ENCODE measurements around the gene ITGB5. TPM values are rescaled to one million over a fixed set of nuclear protein-coding genes. Genes with fewer than 3 reads are reported as not detected.
"Not testable (repeated sequence)": the region's sequence is repeated elsewhere in the genome, so short reads cannot be mapped to it uniquely, and the experiment has no call there.

ITGB5 gene
- total RNA-seq, 2 donors from 2014 or later, result 93.0 to 103 TPM

- DNase-seq (no peak), ATAC-seq (no peak)
- intact Hi-C loops (cut with DNase I, micrococcal nuclease), result no loop called here
These were observed 119.5 kb downstream of the ITGB5 start for GRCh38 chr3:124767691-124768090.

- DNase-seq, result no peak
- intact Hi-C loops (cut with DNase I, micrococcal nuclease), result no loop called here
- ATAC-seq, result no peak
These were observed 119.9 kb downstream of the ITGB5 start for GRCh38 chr3:124767264-124767663.

- intact Hi-C loops (cut with DNase I, micrococcal nuclease), result no loop called here
- ATAC-seq, result no peak
- DNase-seq, result no peak
These were observed 120.8 kb downstream of the ITGB5 start for GRCh38 chr3:124766113-124767095.

GRCh38 chr3:124765197-124765840 is 121.8 kb downstream of the ITGB5 start:
- ATAC-seq (no peak), DNase-seq (no peak)
- intact Hi-C loops (cut with DNase I, micrococcal nuclease), result no loop called here

GRCh38 chr3:124764746-124765145 is 122.4 kb downstream of the ITGB5 start:
- no peak for ATAC-seq
- no peak for DNase-seq
- intact Hi-C loops (cut with DNase I, micrococcal nuclease), result no loop called here

GRCh38 chr3:124763644-124764358 is 123.4 kb downstream of the ITGB5 start:
- DNase-seq (no peak), ATAC-seq (no peak)
- intact Hi-C loops (cut with DNase I, micrococcal nuclease), result no loop called here

GRCh38 chr3:124763206-124763605 is 124.0 kb downstream of the ITGB5 start:
- intact Hi-C loops (cut with DNase I, micrococcal nuclease), result no loop called here
- ATAC-seq (no peak), DNase-seq (no peak)

GRCh38 chr3:124762661-124763011 is 124.5 kb downstream of the ITGB5 start:
- intact Hi-C loops (cut with DNase I, micrococcal nuclease), result no loop called here
- ATAC-seq, result no peak
- no peak for DNase-seq

- ATAC-seq (no peak), DNase-seq (no peak)
- intact Hi-C loops (cut with DNase I, micrococcal nuclease), result loop anchor here in 1 of 2 donors (2.0 kb wide), 1 partner anchor 139 kb away; no protein-coding TSS in a partner anchor
These were observed 125.1 kb downstream of the ITGB5 start for GRCh38 chr3:124761935-124762660.

- intact Hi-C loops (cut with DNase I, micrococcal nuclease), result loop anchor here in 1 of 2 donors (2.0 kb wide), 1 partner anchor 139 kb away; no protein-coding TSS in a partner anchor
- DNase-seq (peak; percentile 71 to 92), ATAC-seq (peak; percentile 92)
These were observed 125.8 kb downstream of the ITGB5 start for GRCh38 chr3:124761250-124761796.

- DNase-seq (no peak), ATAC-seq (peak; percentile 76)
- intact Hi-C loops (cut with DNase I, micrococcal nuclease), result loop anchor here in 1 of 2 donors (2.0 kb wide), 1 partner anchor 140 kb away; no protein-coding TSS in a partner anchor
These were observed 126.6 kb downstream of the ITGB5 start for GRCh38 chr3:124760601-124761000.

GRCh38 chr3:124759666-124760401 is 127.3 kb downstream of the ITGB5 start:
- intact Hi-C loops (cut with DNase I, micrococcal nuclease), result loop anchor here in 1 of 2 donors (2.0 kb wide), 1 partner anchor 141 kb away; no protein-coding TSS in a partner anchor
- DNase-seq, result no peak

GRCh38 chr3:124758851-124759635 is 128.1 kb downstream of the ITGB5 start:
- no peak for ATAC-seq
- intact Hi-C loops (cut with DNase I, micrococcal nuclease), result no loop called here
- DNase-seq, result no peak

More at GRCh38 chr3:124759666-124760401, 127.3 kb downstream of the ITGB5 start:
- ATAC-seq, result no peak

- intact Hi-C loops (cut with DNase I, micrococcal nuclease); DNase-seq; ATAC-seq: not testable (repeated sequence)
These were observed 129.2 kb downstream of the ITGB5 start for GRCh38 chr3:124757926-124758325.

- intact Hi-C loops (cut with DNase I, micrococcal nuclease), result no loop called here
- ATAC-seq, result no peak
- no peak for DNase-seq
These were observed 135.1 kb downstream of the ITGB5 start for GRCh38 chr3:124752051-124752450.

GRCh38 chr3:124751501-124751900 is 135.7 kb downstream of the ITGB5 start:
- DNase-seq, result no peak
- no peak for ATAC-seq
- intact Hi-C loops (cut with DNase I, micrococcal nuclease), result no loop called here

GRCh38 chr3:124749877-124750276 is 137.3 kb downstream of the ITGB5 start:
- intact Hi-C loops (cut with DNase I, micrococcal nuclease); ATAC-seq; DNase-seq: not testable (repeated sequence)

Measured in left colon (tissue), 2 donors.